ENCODE measurements around the gene LGALS3BP.

GRCh38 chr17:78946631-78947030 lies 33.1 kb downstream of the LGALS3BP start:
- TF ChIP-seq CTCF (IDR thresholded peaks at IDR 0.05) (no peak), POLR2A (IDR thresholded peaks at IDR 0.05) (no peak)

All from esophagus squamous epithelium (tissue), 4 donors.